Psoas muscle (tissue), 8 donors: Measurements from ENCODE around the gene KIF1A. TPM values are rescaled to one million over a fixed set of nuclear protein-coding genes. Genes with fewer than 3 reads are reported as not detected.

Experiments used
- ATAC-seq, 4 donors: fragments of 200-7000 bp; cut with Tn5 transposase; one replicate each; pipeline ENCODE4 v1.9.1; 2020; ENCODE audit warnings: moderate library complexity in 3 of 4, mild to moderate bottlenecking in 2 of 4
- DNase-seq, 2 donors: peaks; one replicate each; pipeline ENCODE4 v3.0.0-alpha.2; 2020
- H3K27ac ChIP-seq: fragments of 200-600 bp; one replicate; pipeline ENCODE4 v1.8.0; 2022
- H3K27me3 ChIP-seq, 3 donors: fragments of 200-600 bp in 1 of 3; one replicate each; pipeline versions ENCODE4 v1.6.1 to v1.8.0; 2013 to 2022; ENCODE audit warnings: low read length in 2 of 3, mild to moderate bottlenecking in 2 of 3, moderate library complexity in 1 of 3; ENCODE audit not compliant: insufficient read depth in 3 of 3
- H3K36me3 ChIP-seq, 2 donors: fragments of 200-600 bp in 1 of 2; one replicate each; pipeline versions ENCODE4 v1.6.1 to v1.8.0; 2013 to 2022; ENCODE audit warnings: low read depth in 1 of 2, mild to moderate bottlenecking in 1 of 2, moderate library complexity in 1 of 2; ENCODE audit not compliant: insufficient read depth in 1 of 2
- H3K4me1 ChIP-seq: fragments of 200-600 bp; one replicate; pipeline ENCODE4 v1.8.0; 2022
- H3K4me3 ChIP-seq: fragments of 200-600 bp; one replicate; pipeline ENCODE4 v1.8.0; 2022; ENCODE audit warnings: mild to moderate bottlenecking
- H3K9me3 ChIP-seq: fragments of 200-600 bp; one replicate; pipeline ENCODE4 v1.8.0; 2022
- CTCF ChIP-seq: fragments of 200-600 bp; IDR thresholded peaks from one replicate; pipeline ENCODE4 v1.8.0; 2022; ENCODE audit warnings: antibody characterized with exemption
- WGBS, 3 donors: extraction: QIAGEN DNeasy Blood & Tissue Kit; methylation state at CpG; one replicate each; pipeline versions ENCODE4 v1.1.6 to v1.1.7; 2013; 5-methylcytosine and 5-hydroxymethylcytosine counted together
- intact Hi-C, 2 donors: fragments of 100-400 bp; cut with DNase I; formaldehyde crosslinking; loops; one replicate each; pipeline versions ENCODE4 v1.11.0 to v1.14.2; 2022
- polyA plus RNA-seq, 3 donors: library from polyadenylated mRNA; stranded (reverse); fragments of 200-250 nt; gene quantifications; one replicate each; pipeline ENCODE4 v1.2.3, GENCODE V29; 2013
- total RNA-seq, 4 donors: library from RNA; stranded (reverse); fragmentation: NEBNext Ultra II Directional in 2 of 4; extraction: Animal tissue kit (Norgen Biotek cat#: 25700) in 2 of 4; gene quantifications; one replicate each; pipeline versions ENCODE4 v1.2.1 to v1.2.4, GENCODE V29; 2021 to 2023
- donor health status: healthy with polysubstance abuse.
- donor health status: DM: no; HTN: no; CAD: no; lungs with moderate emphysema.
- donor health status: Bipolar disorder and iron deficiency.
- donor health status: healthy.
- donor health status: DM: yes; HTN: yes; CAD: no.
- donor health status: DM: no; HTN: no; CAD: no.
- donor health status: DM: no; HTN: no; CAD: no.
- donor health status: DM: yes; HTN: yes; CAD: no.

Gene KIF1A
- total and polyA plus RNA-seq, 7 donors: 0.01 to 1.2 (median 0.12) TPM; not detected in 2

GRCh38 chr2:240742602-240743095 is 77.4 kb downstream of the KIF1A start:
- TF ChIP-seq CTCF: no peak
- Histone ChIP-seq H3K4me1 (no peaks in the 10 kb centered on the region), H3K27me3 (peaks cover 0 to 2% (median 0%) of the 10 kb centered on the region in 3 donors), H3K36me3 (no peaks in the 10 kb centered on the region), H3K9me3 (no peaks in the 10 kb centered on the region), H3K4me3 (no peak overlapping the region), H3K27ac (no peak overlapping the region)
- intact Hi-C loops: no loop called here
- 86 to 87% (median 86%) methylated on average over 12 to 13 of the region's 13 CpGs for WGBS, 3 donors
- DNase-seq (no peak), ATAC-seq (no peak)

DNA sequence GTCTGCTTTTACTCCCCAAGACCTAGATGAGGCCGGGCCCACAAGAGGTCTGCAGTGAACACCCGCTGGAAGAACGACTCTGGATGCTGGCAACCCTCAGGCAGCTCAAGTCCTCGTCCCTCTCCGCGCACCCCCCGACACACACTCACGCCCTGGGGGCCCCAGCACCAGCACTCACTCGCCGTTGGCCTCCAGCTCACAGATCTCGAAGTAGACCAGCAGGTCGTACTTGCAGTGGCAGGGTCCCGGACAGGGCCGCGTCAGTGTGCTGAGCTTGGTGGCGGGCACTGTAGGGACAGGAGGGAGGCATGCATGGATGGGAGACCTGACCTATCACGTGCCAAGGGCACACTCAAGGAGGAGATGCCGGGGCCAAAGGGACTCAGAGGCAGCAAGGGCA is 78.9 kb downstream of the KIF1A start:
- DNase-seq (no peak), ATAC-seq (no peak)
- TF ChIP-seq CTCF: no peak
- no peaks in the 10 kb centered on the region for H3K4me1 ChIP-seq
- H3K9me3 ChIP-seq: no peaks in the 10 kb centered on the region
- WGBS, 3 donors: 86 to 88% (median 87%) methylated on average over 18 of the region's 18 CpGs
- H3K27ac ChIP-seq: no peak overlapping the region
- no peak overlapping the region for H3K4me3 ChIP-seq
- intact Hi-C loops: no loop called here
- no peaks in the 10 kb centered on the region for H3K36me3 ChIP-seq
- peaks cover 0 to 2% (median 0%) of the 10 kb centered on the region in 3 donors for H3K27me3 ChIP-seq

GRCh38 chr2:240739797-240740196 is 80.2 kb downstream of the KIF1A start:
- no peak for TF ChIP-seq CTCF
- no peak overlapping the region for H3K27ac ChIP-seq
- H3K9me3 ChIP-seq: no peaks in the 10 kb centered on the region
- H3K4me3 ChIP-seq: no peak overlapping the region
- H3K27me3 ChIP-seq: peaks cover 0 to 2% (median 0%) of the 10 kb centered on the region in 3 donors
- no peaks in the 10 kb centered on the region for H3K4me1 ChIP-seq
- intact Hi-C loops: no loop called here
- 80 to 88% (median 81%) methylated on average over 16 of the region's 16 CpGs for WGBS, 3 donors
- no peaks in the 10 kb centered on the region for H3K36me3 ChIP-seq
- DNase-seq: no peak
- no peak for ATAC-seq

GRCh38 chr2:240737958-240738357 is 82.1 kb downstream of the KIF1A start:
- no peaks in the 10 kb centered on the region for H3K36me3 ChIP-seq
- intact Hi-C loops: no loop called here

More at GRCh38 chr2:240737958-240738357, 82.1 kb downstream of the KIF1A start:
- ATAC-seq (no peak), DNase-seq (no peak)
- 69 to 76% (median 70%) methylated on average over 5 to 7 of the region's 7 CpGs for WGBS, 3 donors
- H3K27ac ChIP-seq: no peak overlapping the region
- H3K9me3 ChIP-seq: no peaks in the 10 kb centered on the region
- H3K4me1 ChIP-seq: no peaks in the 10 kb centered on the region
- peaks cover 0 to 2% (median 0%) of the 10 kb centered on the region in 3 donors for H3K27me3 ChIP-seq
- no peak overlapping the region for H3K4me3 ChIP-seq
- no peak for TF ChIP-seq CTCF
